Brain microvascular endothelial cell (primary cell): ENCODE results near the gene UNC13B.

Experiments used
- DNase-seq: peaks from one replicate; pipeline ENCODE4 v3.0.0-alpha.2; 2020
- H3K27ac ChIP-seq: fragments of 250-450 bp; sonication (Bioruptor Pico); 2 replicates; pipeline ENCODE4 v1.5.1; 2020; ENCODE audit warnings: mild to moderate bottlenecking, moderate library complexity
- H3K27me3 ChIP-seq: fragments of 250-450 bp; sonication (Bioruptor Pico); replicated peaks from 2 replicates; pipeline ENCODE4 v1.5.1; 2020; ENCODE audit warnings: mild to moderate bottlenecking
- H3K36me3 ChIP-seq: fragments of 250-450 bp; sonication (Bioruptor Pico); replicated peaks from 2 replicates; pipeline ENCODE4 v1.5.1; 2020; ENCODE audit warnings: mild to moderate bottlenecking
- H3K4me3 ChIP-seq: 2 replicates; pipeline ENCODE4 v1.5.1; 2011; ENCODE audit warnings: low read depth, mild to moderate bottlenecking, control low read depth, low read length, moderate library complexity
- CTCF ChIP-seq: IDR thresholded peaks from 2 replicates; pipeline ENCODE4 v1.5.1; 2011; ENCODE audit warnings: low read depth, mild to moderate bottlenecking, moderate library complexity, low read length, control low read depth, inconsistent platforms; ENCODE audit errors: missing control alignments
- in situ Hi-C: cut with HindIII; loops from 2 replicates; pipeline ENCODE4 v1.10.0; 2017; ENCODE audit warnings: low sequenced_read_pairs, low pct_ligation_motif_present

UNC13B gene

GRCh38 chr9:35272989-35273388 is 111.2 kb downstream of the UNC13B start:
- Histone ChIP-seq H3K27me3 (no peaks in the 10 kb centered on the region), H3K36me3 (no peaks in the 10 kb centered on the region), H3K27ac (peak overlapping the region; percentile 23), H3K4me3 (no peak overlapping the region)
- in situ Hi-C loops: no loop called here
- TF ChIP-seq CTCF: no peak
- peak; percentile 9 for DNase-seq

GRCh38 chr9:35273591-35273990 is 111.8 kb downstream of the UNC13B start:
- in situ Hi-C loops: no loop called here
- TF ChIP-seq CTCF: no peak

GRCh38 chr9:35274993-35275392 is 113.2 kb downstream of the UNC13B start:
- TF ChIP-seq CTCF: no peak
- in situ Hi-C loops: no loop called here
- DNase-seq: no peak
- no peak overlapping the region for H3K27ac ChIP-seq
- no peaks in the 10 kb centered on the region for H3K27me3 ChIP-seq
- H3K36me3 ChIP-seq: no peaks in the 10 kb centered on the region
- no peak overlapping the region for H3K4me3 ChIP-seq

More at GRCh38 chr9:35273591-35273990, 111.8 kb downstream of the UNC13B start:
- Histone ChIP-seq H3K27me3 (no peaks in the 10 kb centered on the region), H3K27ac (no peak overlapping the region), H3K4me3 (no peak overlapping the region), H3K36me3 (no peaks in the 10 kb centered on the region)
- no peak for DNase-seq

GRCh38 chr9:35277171-35277520 is 115.3 kb downstream of the UNC13B start:
- Histone ChIP-seq H3K27me3 (no peaks in the 10 kb centered on the region), H3K4me3 (no peak overlapping the region), H3K27ac (peak overlapping the region; percentile 58), H3K36me3 (no peaks in the 10 kb centered on the region)
- in situ Hi-C loops: no loop called here
- no peak for DNase-seq
- no peak for TF ChIP-seq CTCF

- in situ Hi-C loops: no loop called here
- TF ChIP-seq CTCF: no peak
- H3K36me3 ChIP-seq: no peaks in the 10 kb centered on the region
- peak overlapping the region; percentile 58 for H3K27ac ChIP-seq
- H3K4me3 ChIP-seq: no peak overlapping the region
- no peaks in the 10 kb centered on the region for H3K27me3 ChIP-seq
- DNase-seq: peak; percentile 82
Observed at GRCh38 chr9:35277628-35278359, 116.0 kb downstream of the UNC13B start.

GRCh38 chr9:35279946-35280345 is 118.1 kb downstream of the UNC13B start:
- no peak for TF ChIP-seq CTCF
- in situ Hi-C loops: no loop called here
- H3K27me3 ChIP-seq: no peaks in the 10 kb centered on the region
- no peaks in the 10 kb centered on the region for H3K36me3 ChIP-seq
- no peak overlapping the region for H3K4me3 ChIP-seq
- H3K27ac ChIP-seq: no peak overlapping the region
- no peak for DNase-seq
